ENCODE data around the gene CACTIN. TPM values are rescaled to one million over a fixed set of nuclear protein-coding genes. Genes with fewer than 3 reads are reported as not detected.
"Not testable (repeated sequence)": the region's sequence is repeated elsewhere in the genome, so short reads cannot be mapped to it uniquely, and the experiment has no call there.

The CACTIN gene
- total RNA-seq, 1 donor from 2014 or later = 40.8 TPM

- H3K27me3 Mint-ChIP-seq (ENCODE audit: insufficient read depth) = peaks cover 2% of the 10 kb centered on the region
- H3K4me3 Mint-ChIP-seq = peak overlapping the region; percentile 85
- H3K27ac Mint-ChIP-seq = peak overlapping the region; percentile 74
- H3K36me3 Mint-ChIP-seq (ENCODE audit: low read depth) = peaks cover 9% of the 10 kb centered on the region
- intact Hi-C loops (cut with micrococcal nuclease) = loop anchor here (2.0 to 5.0 kb wide), 6 partner anchors 289 to 1922 kb away; partner anchors contain the start of genes MPND and TCF3
- peak; percentile 86 for DNase-seq (ENCODE audit: low spot score)
- H3K4me1 Mint-ChIP-seq (ENCODE audit: low read depth) = no peaks in the 10 kb centered on the region
- H3K9me3 Mint-ChIP-seq = no peaks in the 10 kb centered on the region
Measured at GRCh38 chr19:3573858-3574637, 52.5 kb downstream of the CACTIN start.

GRCh38 chr19:3573162-3573857 lies 53.3 kb downstream of the CACTIN start:
- DNase-seq (ENCODE audit: low spot score) = no peak
- Mint-ChIP-seq H3K36me3 (ENCODE audit: low read depth) (peaks cover 9% of the 10 kb centered on the region), H3K27ac (peak overlapping the region; percentile 74), H3K4me3 (peak overlapping the region; percentile 85), H3K27me3 (ENCODE audit: insufficient read depth) (peaks cover 2% of the 10 kb centered on the region), H3K9me3 (no peaks in the 10 kb centered on the region), H3K4me1 (ENCODE audit: low read depth) (no peaks in the 10 kb centered on the region)
- intact Hi-C loops (cut with micrococcal nuclease) = loop anchor here (2.0 to 5.0 kb wide), 6 partner anchors 289 to 1921 kb away; partner anchors contain the start of genes MPND and TCF3

- intact Hi-C loops (cut with micrococcal nuclease) = loop anchor here (1.0 to 5.0 kb wide), 10 partner anchors 16 to 1921 kb away; partner anchors contain the start of genes FZR1, MFSD12, MPND and TCF3
- DNase-seq (ENCODE audit: low spot score) = no peak
- Mint-ChIP-seq H3K27ac (peak within 1 kb of the TSS; percentile 75), H3K4me3 (peak within 1 kb of the TSS; percentile 85), H3K9me3 (no peaks in the 10 kb centered on the region), H3K4me1 (ENCODE audit: low read depth) (no peaks in the 10 kb centered on the region), H3K27me3 (ENCODE audit: insufficient read depth) (peaks cover 2% of the 10 kb centered on the region), H3K36me3 (ENCODE audit: low read depth) (peaks cover 9% of the 10 kb centered on the region)
Measured at GRCh38 chr19:3572855-3573161, 53.8 kb downstream of the CACTIN start, which contains the start of gene HMG20B. HMG20B (plus strand) TSS chr19:3572944; CDS start chr19:3573310, 366 bp downstream.

GRCh38 chr19:3572132-3572854 lies 54.3 kb downstream of the CACTIN start:
- peak overlapping the region; percentile 77 for H3K4me3 Mint-ChIP-seq
- H3K9me3 Mint-ChIP-seq = no peaks in the 10 kb centered on the region
- peaks cover 2% of the 10 kb centered on the region for H3K27me3 Mint-ChIP-seq (ENCODE audit: insufficient read depth)
- intact Hi-C loops (cut with micrococcal nuclease) = loop anchor here (1.0 to 5.0 kb wide), 10 partner anchors 15 to 1920 kb away; partner anchors contain the start of genes FZR1, MFSD12, MPND and TCF3
- peak overlapping the region; percentile 75 for H3K27ac Mint-ChIP-seq
- no peaks in the 10 kb centered on the region for H3K4me1 Mint-ChIP-seq (ENCODE audit: low read depth)
- peaks cover 9% of the 10 kb centered on the region for H3K36me3 Mint-ChIP-seq (ENCODE audit: low read depth)
- peak; percentile 99 for DNase-seq (ENCODE audit: low spot score)

GRCh38 chr19:3570606-3571011 lies 56.0 kb downstream of the CACTIN start:
- Mint-ChIP-seq H3K4me1 (ENCODE audit: low read depth) (no peaks in the 10 kb centered on the region), H3K27ac (no peak overlapping the region)
- intact Hi-C loops (cut with micrococcal nuclease) = loop anchor here (5.0 kb wide), 1 partner anchor 1918 kb away; the partner anchor contains the start of gene TCF3

GRCh38 chr19:3570042-3570441 lies 56.5 kb downstream of the CACTIN start:
- H3K27me3 Mint-ChIP-seq (ENCODE audit: insufficient read depth); H3K36me3 Mint-ChIP-seq (ENCODE audit: low read depth); DNase-seq (ENCODE audit: low spot score); H3K4me3 Mint-ChIP-seq; H3K27ac Mint-ChIP-seq; H3K4me1 Mint-ChIP-seq (ENCODE audit: low read depth); H3K9me3 Mint-ChIP-seq: not testable (repeated sequence)
- intact Hi-C loops (cut with micrococcal nuclease) = loop anchor here (5.0 kb wide), 1 partner anchor 1918 kb away; the partner anchor contains the start of gene TCF3

More at GRCh38 chr19:3570606-3571011, 56.0 kb downstream of the CACTIN start:
- H3K9me3 Mint-ChIP-seq = no peaks in the 10 kb centered on the region
- H3K27me3 Mint-ChIP-seq (ENCODE audit: insufficient read depth) = peaks cover 2% of the 10 kb centered on the region
- no peak for DNase-seq (ENCODE audit: low spot score)
- no peak overlapping the region for H3K4me3 Mint-ChIP-seq
- peaks cover 9% of the 10 kb centered on the region for H3K36me3 Mint-ChIP-seq (ENCODE audit: low read depth)

GRCh38 chr19:3565139-3565538 lies 61.5 kb downstream of the CACTIN start:
- Mint-ChIP-seq H3K9me3 (no peaks in the 10 kb centered on the region), H3K27me3 (ENCODE audit: insufficient read depth) (peaks cover 1% of the 10 kb centered on the region), H3K36me3 (ENCODE audit: low read depth) (no peaks in the 10 kb centered on the region), H3K4me3 (no peak overlapping the region), H3K27ac (no peak overlapping the region), H3K4me1 (ENCODE audit: low read depth) (no peaks in the 10 kb centered on the region)
- intact Hi-C loops (cut with micrococcal nuclease) = no loop called here
- no peak for DNase-seq (ENCODE audit: low spot score)

- no peak overlapping the region for H3K27ac Mint-ChIP-seq
- no peaks in the 10 kb centered on the region for H3K36me3 Mint-ChIP-seq (ENCODE audit: low read depth)
- no peaks in the 10 kb centered on the region for H3K9me3 Mint-ChIP-seq
- peaks cover 1% of the 10 kb centered on the region for H3K27me3 Mint-ChIP-seq (ENCODE audit: insufficient read depth)
- intact Hi-C loops (cut with micrococcal nuclease) = no loop called here
- DNase-seq (ENCODE audit: low spot score) = no peak
- no peak overlapping the region for H3K4me3 Mint-ChIP-seq
- no peaks in the 10 kb centered on the region for H3K4me1 Mint-ChIP-seq (ENCODE audit: low read depth)
Measured at GRCh38 chr19:3563709-3564524, 62.7 kb downstream of the CACTIN start.

Other genes with a start within 250 kb of the CACTIN start
- gene SMIM24, start 146.3 kb downstream of the CACTIN start, total RNA-seq = not detected in 2 replicates
- not detected in 2 replicates for gene SMIM44, start 143.3 kb downstream of the CACTIN start, total RNA-seq
- gene DOHH, start 126.1 kb downstream of the CACTIN start, total RNA-seq = 20.6 and 21.6 TPM in 2 replicates
- gene FZR1, start 120.5 kb downstream of the CACTIN start, total RNA-seq = 41.1 and 45.3 TPM in 2 replicates
- gene TEKTIP1, start 87.6 kb downstream of the CACTIN start, total RNA-seq = 1.4 and 1.7 TPM in 2 replicates
- gene MFSD12, start 69.2 kb downstream of the CACTIN start, total RNA-seq = 126 and 136 TPM in 2 replicates
- 56.4 and 63.0 TPM in 2 replicates for gene HMG20B, start 53.8 kb downstream of the CACTIN start, total RNA-seq
- 0.31 and 0.39 TPM in 2 replicates for gene GIPC3, start 41.3 kb downstream of the CACTIN start, total RNA-seq
- 0.47 and 1.0 TPM in 2 replicates for gene TBXA2R, start 19.9 kb downstream of the CACTIN start, total RNA-seq
- 24.5 and 28.0 TPM in 2 replicates for gene PIP5K1C, start 73.7 kb upstream of the CACTIN start, total RNA-seq
- 0.08 TPM in 1 of 2 replicates, not detected in the other for gene TJP3, start 81.6 kb upstream of the CACTIN start, total RNA-seq
- gene APBA3, start 134.9 kb upstream of the CACTIN start, total RNA-seq = 45.4 and 48.9 TPM in 2 replicates
- 88.2 and 94.7 TPM in 2 replicates for gene MRPL54, start 135.9 kb upstream of the CACTIN start, total RNA-seq
- gene RAX2, start 145.4 kb upstream of the CACTIN start, total RNA-seq = not detected in 2 replicates
- 21.5 and 24.3 TPM in 2 replicates for gene MATK, start 159.6 kb upstream of the CACTIN start, total RNA-seq
- gene ZFR2, start 242.2 kb upstream of the CACTIN start, total RNA-seq = 0.39 TPM in 1 of 2 replicates, not detected in the other

All from activated T-helper 1 cell treated with anti-CD3 and anti-CD28 coated beads, Interleukin-12 subunit alpha, Interleukin-12 subunit beta, Interleukin-2, Interleukin-4 antibody, amounts not matched to agents 30 ng/mL and 10 ng/mL and 1 ng/mL, durations not matched to agents 14 hours and 24 hours and 36 hours (primary cell).